ENCODE measurements around the gene DBI. TPM values are rescaled to one million over a fixed set of nuclear protein-coding genes. Genes with fewer than 3 reads are reported as not detected.

Gene DBI
- total and polyA plus RNA-seq, 2 of the 13 experiments (the other 11 are each of a cell fraction or from before 2014, with no cell fraction given): 330 to 659 TPM

- TF ChIP-seq HNF1A (IDR thresholded peaks at IDR 0.05; ENCODE audit: low read depth): peak; percentile 49; the same call in 1 of the 2 replicates
- TF ChIP-seq HNF1A (CRISPR knock-in tag; IDR thresholded peaks at IDR 0.05; ENCODE audit: borderline replicate concordance): no peak
- 0 out of 4 replicates have a peak, but pooled peaks of 1 of the 2 experiments have one; percentile 27 for TF ChIP-seq NR2F1 (CRISPR knock-in tag; IDR thresholded peaks at IDR 0.05)
- TF ChIP-seq ZBTB39 (CRISPR knock-in tag; IDR thresholded peaks at IDR 0.05): no peak
- TF ChIP-seq BCL6 (CRISPR knock-in tag; IDR thresholded peaks at IDR 0.05): peak; percentile 26; the same call in 1 of the 2 replicates
- peak in 1 of 2 experiments; percentile 51; a peak in 1 of 4 replicates for TF ChIP-seq EP300 (IDR thresholded peaks at IDR 0.05; ENCODE audit: low read depth in 2 of 2, low read length in 2 of 2)
- TF ChIP-seq EP300 (CRISPR knock-in tag; IDR thresholded peaks at IDR 0.05; ENCODE audit: borderline replicate concordance): 0 out of 2 replicates have a peak, but pooled peaks have one; percentile 21
- no peak for TF ChIP-seq ZNF597 (CRISPR knock-in tag; IDR thresholded peaks at IDR 0.05)
- TF ChIP-seq KAT8 (CRISPR knock-in tag; IDR thresholded peaks at IDR 0.05): 0 out of 2 replicates have a peak, but pooled peaks have one; percentile 19
- TF ChIP-seq HNF1B (CRISPR knock-in tag; IDR thresholded peaks at IDR 0.05): 0 out of 2 replicates have a peak, but pooled peaks have one; percentile 51
- peak; percentile 13; the same call in 1 of the 2 replicates for TF ChIP-seq ARID5B (CRISPR knock-in tag; IDR thresholded peaks at IDR 0.05)
- TF ChIP-seq ZNF431 (CRISPR knock-in tag; IDR thresholded peaks at IDR 0.05; ENCODE audit: borderline replicate concordance, low read depth): no peak
- TF ChIP-seq CBX5 (CRISPR knock-in tag; IDR thresholded peaks at IDR 0.05; ENCODE audit: borderline replicate concordance): no peak
Measured at GRCh38 chr2:119387381-119388129, 20.8 kb downstream of the DBI start (continued).

Measured in HepG2 (cell line).